Measurements from ENCODE around the gene STX3.
A peak's percentile ranks its signal among the peaks of the same experiment; 100 is the strongest.

The STX3 gene

GRCh38 chr11:59728154-59728553 is 27.0 kb upstream of the STX3 start:
- 93% methylated on average over 2 of the region's 3 CpGs; no CpG with 5 or more reads in 1 of the 2 experiments for WGBS, 2 experiments (ENCODE audit: insufficient coverage in 2 of 2)
- no peaks in the 10 kb centered on the region for H3K36me3 ChIP-seq (ENCODE audit: control insufficient read depth, insufficient read depth, low read length)
- H3K4me3 ChIP-seq (ENCODE audit: extremely low read depth, insufficient read depth, low read length, poor library complexity, severe bottlenecking) = no peak overlapping the region
- H3K27ac ChIP-seq (ENCODE audit: low read depth, low read length, severe bottlenecking) = no peak overlapping the region
- H3K4me1 ChIP-seq (ENCODE audit: control insufficient read depth, insufficient read depth, low read length, poor library complexity, severe bottlenecking) = no peaks in the 10 kb centered on the region
- no peaks in the 10 kb centered on the region for H3K9me3 ChIP-seq (ENCODE audit: control insufficient read depth, low read length)

GRCh38 chr11:59728913-59729312 is 26.3 kb upstream of the STX3 start:
- H3K4me1 ChIP-seq (ENCODE audit: control insufficient read depth, insufficient read depth, low read length, poor library complexity, severe bottlenecking) = no peaks in the 10 kb centered on the region
- H3K27ac ChIP-seq (ENCODE audit: low read depth, low read length, severe bottlenecking) = no peak overlapping the region
- no peaks in the 10 kb centered on the region for H3K36me3 ChIP-seq (ENCODE audit: control insufficient read depth, insufficient read depth, low read length)
- 58 to 83% methylated on average over 1 of the region's 1 CpG for WGBS, 2 experiments (ENCODE audit: insufficient coverage in 2 of 2)
- no peaks in the 10 kb centered on the region for H3K9me3 ChIP-seq (ENCODE audit: control insufficient read depth, low read length)
- H3K4me3 ChIP-seq (ENCODE audit: extremely low read depth, insufficient read depth, low read length, poor library complexity, severe bottlenecking) = no peak overlapping the region

- Histone ChIP-seq H3K36me3 (ENCODE audit: control insufficient read depth, insufficient read depth, low read length) (no peaks in the 10 kb centered on the region), H3K4me1 (ENCODE audit: control insufficient read depth, insufficient read depth, low read length, poor library complexity, severe bottlenecking) (no peaks in the 10 kb centered on the region), H3K27ac (ENCODE audit: low read depth, low read length, severe bottlenecking) (no peak overlapping the region), H3K9me3 (ENCODE audit: control insufficient read depth, low read length) (no peaks in the 10 kb centered on the region), H3K4me3 (ENCODE audit: extremely low read depth, insufficient read depth, low read length, poor library complexity, severe bottlenecking) (no peak overlapping the region)
- WGBS, 2 experiments (ENCODE audit: insufficient coverage in 2 of 2) = 93 to 100% methylated on average over 1 to 4 of the region's 5 CpGs
Observed at GRCh38 chr11:59729834-59730233, 25.3 kb upstream of the STX3 start.

GRCh38 chr11:59730896-59731565 is 24.1 kb upstream of the STX3 start:
- 80 to 100% methylated on average over 1 to 2 of the region's 2 CpGs for WGBS, 2 experiments (ENCODE audit: insufficient coverage in 2 of 2)
- no peaks in the 10 kb centered on the region for H3K4me1 ChIP-seq (ENCODE audit: control insufficient read depth, insufficient read depth, low read length, poor library complexity, severe bottlenecking)
- H3K36me3 ChIP-seq (ENCODE audit: control insufficient read depth, insufficient read depth, low read length) = no peaks in the 10 kb centered on the region
- no peak overlapping the region for H3K27ac ChIP-seq (ENCODE audit: low read depth, low read length, severe bottlenecking)
- no peak overlapping the region for H3K4me3 ChIP-seq (ENCODE audit: extremely low read depth, insufficient read depth, low read length, poor library complexity, severe bottlenecking)
- H3K9me3 ChIP-seq (ENCODE audit: control insufficient read depth, low read length) = no peaks in the 10 kb centered on the region

DNA sequence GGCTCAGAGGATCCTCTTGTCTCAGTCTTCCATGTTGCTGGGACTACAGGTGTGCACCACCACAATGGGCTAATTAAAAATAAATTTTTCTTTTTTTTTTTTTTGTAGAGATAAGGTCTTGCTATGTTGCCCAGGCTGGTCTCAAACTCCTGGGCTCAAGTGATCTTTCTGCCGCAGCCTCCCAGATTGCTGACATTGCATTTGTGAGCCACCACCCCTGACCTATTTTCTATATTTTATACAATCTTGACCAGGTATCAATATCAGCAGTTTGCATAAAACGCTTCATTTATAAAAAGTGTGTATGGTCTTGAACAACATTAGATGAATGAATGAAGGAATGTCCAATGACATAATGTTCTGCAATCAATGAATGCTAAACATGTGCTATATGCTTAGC is 9.1 kb upstream of the STX3 start:
- no peak overlapping the region for H3K4me3 ChIP-seq (ENCODE audit: extremely low read depth, insufficient read depth, low read length, poor library complexity, severe bottlenecking)
- H3K36me3 ChIP-seq (ENCODE audit: control insufficient read depth, insufficient read depth, low read length) = no peaks in the 10 kb centered on the region
- 100% methylated on average over 1 of the region's 2 CpGs; no CpG with 5 or more reads in 1 of the 2 experiments for WGBS, 2 experiments (ENCODE audit: insufficient coverage in 2 of 2)
- H3K27ac ChIP-seq (ENCODE audit: low read depth, low read length, severe bottlenecking) = no peak overlapping the region
- H3K9me3 ChIP-seq (ENCODE audit: control insufficient read depth, low read length) = no peaks in the 10 kb centered on the region
- H3K4me1 ChIP-seq (ENCODE audit: control insufficient read depth, insufficient read depth, low read length, poor library complexity, severe bottlenecking) = no peaks in the 10 kb centered on the region

- Histone ChIP-seq H3K36me3 (ENCODE audit: control insufficient read depth, insufficient read depth, low read length) (peaks cover 10% of the 10 kb centered on the region), H3K27ac (ENCODE audit: low read depth, low read length, severe bottlenecking) (peak overlapping the region; percentile 94), H3K4me1 (ENCODE audit: control insufficient read depth, insufficient read depth, low read length, poor library complexity, severe bottlenecking) (peaks cover 4% of the 10 kb centered on the region), H3K4me3 (ENCODE audit: extremely low read depth, insufficient read depth, low read length, poor library complexity, severe bottlenecking) (peak overlapping the region; percentile 85), H3K9me3 (ENCODE audit: control insufficient read depth, low read length) (no peaks in the 10 kb centered on the region)
- WGBS, 2 experiments (ENCODE audit: insufficient coverage in 2 of 2) = 41 to 48% methylated on average over 29 to 36 of the region's 47 CpGs
Observed at GRCh38 chr11:59753650-59754493, 1.3 kb upstream of the STX3 start.

DNA sequence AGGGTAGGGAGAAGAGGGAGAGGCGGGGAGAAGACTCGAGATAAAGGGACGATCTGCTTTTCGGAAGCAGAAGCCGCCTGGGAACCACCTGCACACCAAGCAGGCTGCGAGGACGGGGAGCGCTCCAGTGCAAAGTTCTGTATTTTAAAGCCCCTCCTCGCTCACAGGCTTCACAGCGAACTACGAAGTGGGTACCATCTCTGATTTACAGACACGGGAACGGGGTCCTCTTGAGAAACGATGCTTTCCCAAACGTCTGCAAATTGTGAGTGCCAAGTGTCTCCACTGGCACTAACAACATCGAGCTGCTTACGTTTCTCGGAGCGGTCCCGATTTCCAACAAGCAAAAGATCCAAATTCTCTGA is 700 bp upstream of the STX3 start:
- Histone ChIP-seq H3K4me1 (ENCODE audit: control insufficient read depth, insufficient read depth, low read length, poor library complexity, severe bottlenecking) (peaks cover 4% of the 10 kb centered on the region), H3K36me3 (ENCODE audit: control insufficient read depth, insufficient read depth, low read length) (peaks cover 10% of the 10 kb centered on the region), H3K27ac (ENCODE audit: low read depth, low read length, severe bottlenecking) (peak overlapping the region; percentile 94), H3K9me3 (ENCODE audit: control insufficient read depth, low read length) (no peaks in the 10 kb centered on the region), H3K4me3 (ENCODE audit: extremely low read depth, insufficient read depth, low read length, poor library complexity, severe bottlenecking) (peak overlapping the region; percentile 85)
- 1 to 3% methylated on average over 13 to 20 of the region's 20 CpGs for WGBS, 2 experiments (ENCODE audit: insufficient coverage in 2 of 2)

GRCh38 chr11:59755701-59756557 is 753 bp downstream of the STX3 start:
- H3K36me3 ChIP-seq (ENCODE audit: control insufficient read depth, insufficient read depth, low read length) = peaks cover 20% of the 10 kb centered on the region

DNA sequence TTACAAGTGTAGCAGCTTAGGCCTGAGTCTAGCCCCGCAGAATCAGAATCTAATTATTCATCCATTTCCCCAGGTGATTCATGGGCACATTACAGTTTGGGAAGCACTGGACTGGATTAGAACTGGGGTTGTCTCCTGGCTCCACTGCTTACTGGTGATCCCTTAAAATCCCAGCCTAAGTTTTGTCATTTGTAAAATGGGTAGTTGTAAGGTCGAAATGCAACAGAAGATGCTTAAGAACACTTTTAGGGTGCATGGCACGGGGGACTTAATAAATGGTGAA is 1.3 kb downstream of the STX3 start:
- Histone ChIP-seq H3K9me3 (ENCODE audit: control insufficient read depth, low read length) (no peaks in the 10 kb centered on the region), H3K27ac (ENCODE audit: low read depth, low read length, severe bottlenecking) (peak overlapping the region; percentile 94), H3K4me1 (ENCODE audit: control insufficient read depth, insufficient read depth, low read length, poor library complexity, severe bottlenecking) (peaks cover 4% of the 10 kb centered on the region), H3K4me3 (ENCODE audit: extremely low read depth, insufficient read depth, low read length, poor library complexity, severe bottlenecking) (peak overlapping the region; percentile 85), H3K36me3 (ENCODE audit: control insufficient read depth, insufficient read depth, low read length) (peaks cover 26% of the 10 kb centered on the region)
- 63 to 79% methylated on average over 2 to 3 of the region's 3 CpGs for WGBS, 2 experiments (ENCODE audit: insufficient coverage in 2 of 2)

More at GRCh38 chr11:59755701-59756557, 753 bp downstream of the STX3 start:
- 0 to 1% methylated on average over 13 to 17 of the region's 23 CpGs for WGBS, 2 experiments (ENCODE audit: insufficient coverage in 2 of 2)
- Histone ChIP-seq H3K27ac (ENCODE audit: low read depth, low read length, severe bottlenecking) (peak overlapping the region; percentile 94), H3K4me3 (ENCODE audit: extremely low read depth, insufficient read depth, low read length, poor library complexity, severe bottlenecking) (peak overlapping the region; percentile 85), H3K9me3 (ENCODE audit: control insufficient read depth, low read length) (no peaks in the 10 kb centered on the region), H3K4me1 (ENCODE audit: control insufficient read depth, insufficient read depth, low read length, poor library complexity, severe bottlenecking) (peaks cover 4% of the 10 kb centered on the region)

- Histone ChIP-seq H3K36me3 (ENCODE audit: control insufficient read depth, insufficient read depth, low read length) (peaks cover 27% of the 10 kb centered on the region), H3K9me3 (ENCODE audit: control insufficient read depth, low read length) (no peaks in the 10 kb centered on the region), H3K27ac (ENCODE audit: low read depth, low read length, severe bottlenecking) (no peak overlapping the region), H3K4me3 (ENCODE audit: extremely low read depth, insufficient read depth, low read length, poor library complexity, severe bottlenecking) (peak overlapping the region; percentile 85), H3K4me1 (ENCODE audit: control insufficient read depth, insufficient read depth, low read length, poor library complexity, severe bottlenecking) (peaks cover 4% of the 10 kb centered on the region)
- WGBS, 2 experiments (ENCODE audit: insufficient coverage in 2 of 2) = 60 to 68% methylated on average over 2 to 3 of the region's 4 CpGs
Observed at GRCh38 chr11:59756845-59757244, 1.7 kb downstream of the STX3 start.

Data from mesodermal cell (in vitro differentiated cells).